Psoas muscle (tissue), 8 donors: Measurements from ENCODE around the gene HOXC5. TPM values are rescaled to one million over a fixed set of nuclear protein-coding genes. Genes with fewer than 3 reads are reported as not detected.
A peak's percentile ranks its signal among the peaks of the same experiment; 100 is the strongest.

ENCODE experiments used
- ATAC-seq, 4 donors: fragments of 200-7000 bp; cut with Tn5 transposase; one replicate each; pipeline ENCODE4 v1.9.1; 2020; ENCODE audit warnings: moderate library complexity in 3 of 4, mild to moderate bottlenecking in 2 of 4
- DNase-seq, 2 donors: peaks; one replicate each; pipeline ENCODE4 v3.0.0-alpha.2; 2020
- H3K27ac ChIP-seq: fragments of 200-600 bp; one replicate; pipeline ENCODE4 v1.8.0; 2022
- H3K27me3 ChIP-seq, 3 donors: fragments of 200-600 bp in 1 of 3; one replicate each; pipeline versions ENCODE4 v1.6.1 to v1.8.0; 2013 to 2022; ENCODE audit warnings: low read length in 2 of 3, mild to moderate bottlenecking in 2 of 3, moderate library complexity in 1 of 3; ENCODE audit not compliant: insufficient read depth in 3 of 3
- H3K36me3 ChIP-seq, 2 donors: fragments of 200-600 bp in 1 of 2; one replicate each; pipeline versions ENCODE4 v1.6.1 to v1.8.0; 2013 to 2022; ENCODE audit warnings: low read depth in 1 of 2, mild to moderate bottlenecking in 1 of 2, moderate library complexity in 1 of 2; ENCODE audit not compliant: insufficient read depth in 1 of 2
- H3K4me1 ChIP-seq: fragments of 200-600 bp; one replicate; pipeline ENCODE4 v1.8.0; 2022
- H3K4me3 ChIP-seq: fragments of 200-600 bp; one replicate; pipeline ENCODE4 v1.8.0; 2022; ENCODE audit warnings: mild to moderate bottlenecking
- H3K9me3 ChIP-seq: fragments of 200-600 bp; one replicate; pipeline ENCODE4 v1.8.0; 2022
- CTCF ChIP-seq: fragments of 200-600 bp; IDR thresholded peaks from one replicate; pipeline ENCODE4 v1.8.0; 2022; ENCODE audit warnings: antibody characterized with exemption
- WGBS, 3 donors: extraction: QIAGEN DNeasy Blood & Tissue Kit; methylation state at CpG; one replicate each; pipeline versions ENCODE4 v1.1.6 to v1.1.7; 2013; 5-methylcytosine and 5-hydroxymethylcytosine counted together
- intact Hi-C, 2 donors: fragments of 100-400 bp; cut with DNase I; formaldehyde crosslinking; loops; one replicate each; pipeline versions ENCODE4 v1.11.0 to v1.14.2; 2022
- polyA plus RNA-seq, 3 donors: library from polyadenylated mRNA; stranded (reverse); fragments of 200-250 nt; gene quantifications; one replicate each; pipeline ENCODE4 v1.2.3, GENCODE V29; 2013
- total RNA-seq, 4 donors: library from RNA; stranded (reverse); fragmentation: NEBNext Ultra II Directional in 2 of 4; extraction: Animal tissue kit (Norgen Biotek cat#: 25700) in 2 of 4; gene quantifications; one replicate each; pipeline versions ENCODE4 v1.2.1 to v1.2.4, GENCODE V29; 2021 to 2023
- donor health status: healthy with polysubstance abuse.
- donor health status: DM: no; HTN: no; CAD: no; lungs with moderate emphysema.
- donor health status: Bipolar disorder and iron deficiency.
- donor health status: healthy.
- donor health status: DM: yes; HTN: yes; CAD: no.
- donor health status: DM: no; HTN: no; CAD: no.
- donor health status: DM: no; HTN: no; CAD: no.
- donor health status: DM: yes; HTN: yes; CAD: no.

HOXC5 gene
- total and polyA plus RNA-seq, 7 donors = 0.03 to 3.3 (median 0.58) TPM

- peak overlapping the region; percentile 79 for H3K4me3 ChIP-seq
Observed at GRCh38 chr12:53988541-53989226, 44.2 kb upstream of the HOXC5 start.

GRCh38 chr12:53989227-53990113 is 43.4 kb upstream of the HOXC5 start:
- H3K36me3 ChIP-seq = no peaks in the 10 kb centered on the region
- peaks cover 0 to 3% (median 0%) of the 10 kb centered on the region in 3 donors for H3K27me3 ChIP-seq
- H3K27ac ChIP-seq = peak overlapping the region; percentile 95
- WGBS, 3 donors = 6 to 15% (median 10%) methylated on average over 28 of the region's 28 CpGs
- ATAC-seq (no peak), DNase-seq (no peak)
- H3K4me1 ChIP-seq = peaks cover 41% of the 10 kb centered on the region
- no peaks in the 10 kb centered on the region for H3K9me3 ChIP-seq
- intact Hi-C loops = loop anchor here (5.0 to 10.0 kb wide), 2 partner anchors 368 to 385 kb away; no protein-coding TSS in a partner anchor
- TF ChIP-seq CTCF = peak; percentile 44
- peak overlapping the region; percentile 79 for H3K4me3 ChIP-seq

More at GRCh38 chr12:53988541-53989226, 44.2 kb upstream of the HOXC5 start:
- intact Hi-C loops = loop anchor here (5.0 to 10.0 kb wide), 2 partner anchors 369 to 386 kb away; no protein-coding TSS in a partner anchor
- H3K9me3 ChIP-seq = no peaks in the 10 kb centered on the region
- peak overlapping the region; percentile 95 for H3K27ac ChIP-seq
- H3K27me3 ChIP-seq = peaks cover 0 to 3% (median 0%) of the 10 kb centered on the region in 3 donors
- peaks cover 41% of the 10 kb centered on the region for H3K4me1 ChIP-seq
- no peaks in the 10 kb centered on the region for H3K36me3 ChIP-seq
- no peak for TF ChIP-seq CTCF
- peak in 1 of 2 donors; percentile 44 for DNase-seq
- no peak for ATAC-seq
- 5 to 9% (median 5%) methylated on average over 5 of the region's 5 CpGs for WGBS, 3 donors

- intact Hi-C loops = no loop called here
- Histone ChIP-seq H3K4me3 (peak overlapping the region; percentile 79), H3K36me3 (no peaks in the 10 kb centered on the region), H3K4me1 (peaks cover 41% of the 10 kb centered on the region), H3K9me3 (no peaks in the 10 kb centered on the region), H3K27me3 (peaks cover 0 to 3% (median 0%) of the 10 kb centered on the region in 3 donors), H3K27ac (peak overlapping the region; percentile 95)
- no peak for DNase-seq
- ATAC-seq = no peak
- TF ChIP-seq CTCF = no peak
- 10 to 24% (median 17%) methylated on average over 25 to 27 of the region's 27 CpGs for WGBS, 3 donors
Observed at GRCh38 chr12:53990311-53991076, 42.4 kb upstream of the HOXC5 start.

- peaks cover 41% of the 10 kb centered on the region for H3K4me1 ChIP-seq
- H3K9me3 ChIP-seq = no peaks in the 10 kb centered on the region
- WGBS, 3 donors = 2 to 6% (median 4%) methylated on average over 6 to 8 of the region's 8 CpGs
- peaks cover 0 to 3% (median 0%) of the 10 kb centered on the region in 3 donors for H3K27me3 ChIP-seq
- H3K4me3 ChIP-seq = peak overlapping the region; percentile 79
- intact Hi-C loops = no loop called here
- DNase-seq (peak in 1 of 2 donors; percentile 85), ATAC-seq (peak; percentile 21 to 70 (median 60))
- H3K27ac ChIP-seq = peak overlapping the region; percentile 95
- no peak for TF ChIP-seq CTCF
- no peaks in the 10 kb centered on the region for H3K36me3 ChIP-seq
Observed at GRCh38 chr12:53991077-53991460, 41.8 kb upstream of the HOXC5 start.
